Body of pancreas (tissue), 4 donors: ENCODE data around the gene ALG11. TPM values are rescaled to one million over a fixed set of nuclear protein-coding genes. Genes with fewer than 3 reads are reported as not detected.

ENCODE experiments used
- ATAC-seq: fragments of 150-250 bp; one replicate; pipeline ENCODE4 v1.9.1; 2016
- DNase-seq, 4 donors: peaks; one replicate each; pipeline ENCODE4 v3.0.0-alpha.2; 2019
- H3K27ac ChIP-seq, 4 donors: fragments of 200-600 bp; sonication (generic); 1 replicate in 3 of 4; 2 replicates in 1 of 4; pipeline versions ENCODE4 v1.5.1 to v1.6.1; 2016 to 2019; ENCODE audit warnings: mild to moderate bottlenecking in 1 of 4, mixed read lengths in 1 of 4, moderate library complexity in 1 of 4
- H3K27me3 ChIP-seq, 2 donors: fragments of 200-600 bp; sonication (generic); one replicate each; pipeline ENCODE4 v1.6.0; 2016; ENCODE audit warnings: mild to moderate bottlenecking in 1 of 2
- H3K36me3 ChIP-seq, 2 donors: fragments of 200-600 bp; sonication (generic); replicated peaks in 1 of 2; 2 replicates each; pipeline ENCODE4 v1.5.1; 2016; ENCODE audit warnings: low read depth in 2 of 2; ENCODE audit not compliant: insufficient read depth in 1 of 2
- H3K4me1 ChIP-seq: fragments of 200-600 bp; sonication (generic); one replicate; pipeline ENCODE4 v1.6.0; 2016
- H3K4me3 ChIP-seq, 2 donors: fragments of 200-600 bp; sonication (generic); 1 replicate in 1 of 2; 2 replicates in 1 of 2; pipeline ENCODE4 v1.5.1; 2016 to 2019
- H3K9me3 ChIP-seq, 3 donors: fragments of 200-600 bp; sonication (generic); 1 replicate in 2 of 3; 2 replicates in 1 of 3; pipeline ENCODE4 v1.5.1; 2016
- POLR2A ChIP-seq, 3 donors: fragments of 450-650 bp; IDR thresholded peaks; one replicate each; pipeline ENCODE4 v1.6.1; 2016; ENCODE audit warnings: antibody characterized with exemption in 3 of 3, mild to moderate bottlenecking in 2 of 3
- WGBS, 2 donors: methylation state at CpG; one replicate each; pipeline ENCODE4 v1.1.5; 2017; 5-methylcytosine and 5-hydroxymethylcytosine counted together
- intact Hi-C: fragments of 100-400 bp; cut with DNase I; formaldehyde crosslinking; loops from one replicate; pipeline ENCODE4 v1.15.1; 2023
- total RNA-seq, 2 donors: library from RNA; depleted of rRNA; stranded (reverse); fragments of >200 nt; gene quantifications; one replicate each; pipeline ENCODE4 v1.1.0, GENCODE V29; 2016
- TF ChIP-seq, protein P1 (sequence below), 7 experiments: fragments of 450-650 bp in 4 of 7; fragments of 200-600 bp in 3 of 7; sonication (generic) in 3 of 7; IDR thresholded peaks; one replicate each; pipeline ENCODE4 v1.5.1; 2016 to 2019; ENCODE audit warnings: antibody characterized with exemption in 7 of 7

The ALG11 gene
- total RNA-seq, 2 donors from 2014 or later, result 9.2 to 16.1 TPM

DNA sequence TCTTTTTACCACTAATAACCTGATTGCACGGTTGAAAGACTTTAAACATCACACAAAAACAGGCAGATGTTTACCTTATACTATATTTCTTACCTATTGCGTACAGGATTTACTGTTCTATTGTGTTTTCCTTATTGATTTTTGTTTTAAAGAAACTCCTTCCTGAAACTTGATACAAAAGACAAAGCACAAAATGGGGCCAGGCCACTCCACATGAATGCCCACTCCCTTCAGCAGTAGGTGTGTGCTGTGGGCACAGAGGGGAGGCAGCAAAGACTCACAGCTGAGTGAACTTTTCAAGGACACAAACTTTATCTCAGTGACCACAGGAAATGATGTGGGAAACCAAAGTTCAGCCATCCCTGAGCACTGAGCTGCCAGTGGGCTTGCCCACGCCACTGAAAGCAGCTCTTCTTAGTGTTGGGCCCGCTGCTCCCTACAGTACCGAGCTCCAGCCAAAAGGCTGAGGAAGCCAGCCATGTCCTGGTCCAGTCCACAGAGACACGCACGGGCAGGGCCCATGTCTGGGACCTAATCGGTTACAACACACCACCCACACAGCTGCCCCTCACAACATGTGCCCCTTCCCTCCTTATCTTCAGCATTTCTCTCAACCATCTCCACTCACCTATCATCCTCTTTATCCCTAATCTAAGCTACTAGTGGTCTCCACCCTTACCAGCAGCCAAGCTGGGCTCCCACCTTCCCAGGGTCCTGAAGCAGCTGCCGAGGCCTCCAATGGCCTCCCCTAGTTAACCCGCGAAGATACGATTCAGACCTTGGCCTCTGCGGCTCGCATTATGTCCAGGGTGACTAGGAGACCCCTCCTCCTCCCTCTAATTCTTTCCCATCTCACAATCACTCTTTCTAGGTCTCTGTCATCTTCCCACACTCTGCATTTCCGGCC, 40.4 kb upstream of the ALG11 start:
- ATAC-seq, result no peak

DNA sequence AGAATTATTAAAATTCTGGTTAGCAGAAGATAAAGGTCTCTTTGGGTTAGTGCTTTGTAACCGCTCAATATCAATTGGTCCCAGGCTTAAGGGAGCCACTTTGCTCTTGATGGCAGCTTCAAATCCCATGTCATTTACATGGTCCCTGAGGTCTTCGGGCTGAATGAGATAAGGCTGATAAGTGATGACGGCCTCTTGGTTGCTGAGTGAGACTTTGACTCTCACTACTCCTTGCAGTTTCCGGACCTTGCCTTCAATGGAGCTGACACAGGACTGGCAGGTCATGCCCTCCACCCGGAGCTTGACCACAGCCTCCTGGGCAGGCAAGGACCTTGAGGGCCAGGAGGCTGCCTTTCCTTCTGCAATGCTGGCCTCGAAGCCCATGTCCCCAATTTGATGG, 37.7 kb upstream of the ALG11 start:
- no peak overlapping the region for H3K27ac ChIP-seq
- no peaks in the 10 kb centered on the region for H3K4me1 ChIP-seq
- ATAC-seq (no peak), DNase-seq (no peak)
- WGBS, 2 donors, result 91 to 93% methylated on average over 6 of the region's 6 CpGs
- no peaks in the 10 kb centered on the region for H3K36me3 ChIP-seq
- no peak for TF ChIP-seq POLR2A (IDR thresholded peaks at IDR 0.05)
- TF ChIP-seq, protein P1, sequence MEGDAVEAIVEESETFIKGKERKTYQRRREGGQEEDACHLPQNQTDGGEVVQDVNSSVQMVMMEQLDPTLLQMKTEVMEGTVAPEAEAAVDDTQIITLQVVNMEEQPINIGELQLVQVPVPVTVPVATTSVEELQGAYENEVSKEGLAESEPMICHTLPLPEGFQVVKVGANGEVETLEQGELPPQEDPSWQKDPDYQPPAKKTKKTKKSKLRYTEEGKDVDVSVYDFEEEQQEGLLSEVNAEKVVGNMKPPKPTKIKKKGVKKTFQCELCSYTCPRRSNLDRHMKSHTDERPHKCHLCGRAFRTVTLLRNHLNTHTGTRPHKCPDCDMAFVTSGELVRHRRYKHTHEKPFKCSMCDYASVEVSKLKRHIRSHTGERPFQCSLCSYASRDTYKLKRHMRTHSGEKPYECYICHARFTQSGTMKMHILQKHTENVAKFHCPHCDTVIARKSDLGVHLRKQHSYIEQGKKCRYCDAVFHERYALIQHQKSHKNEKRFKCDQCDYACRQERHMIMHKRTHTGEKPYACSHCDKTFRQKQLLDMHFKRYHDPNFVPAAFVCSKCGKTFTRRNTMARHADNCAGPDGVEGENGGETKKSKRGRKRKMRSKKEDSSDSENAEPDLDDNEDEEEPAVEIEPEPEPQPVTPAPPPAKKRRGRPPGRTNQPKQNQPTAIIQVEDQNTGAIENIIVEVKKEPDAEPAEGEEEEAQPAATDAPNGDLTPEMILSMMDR (IDR thresholded peaks at IDR 0.05), result no peak
- H3K4me3 ChIP-seq, result no peak overlapping the region
- no peaks in the 10 kb centered on the region for H3K9me3 ChIP-seq
- intact Hi-C loops, result no loop called here
- no peaks in the 10 kb centered on the region for H3K27me3 ChIP-seq

More for the DNA sequence above, 40.4 kb upstream of the ALG11 start:
- Histone ChIP-seq H3K4me3 (no peak overlapping the region), H3K4me1 (no peaks in the 10 kb centered on the region), H3K9me3 (no peaks in the 10 kb centered on the region), H3K27ac (no peak overlapping the region), H3K27me3 (no peaks in the 10 kb centered on the region), H3K36me3 (no peaks in the 10 kb centered on the region)
- TF ChIP-seq, protein P1 (IDR thresholded peaks at IDR 0.05), result no peak
- TF ChIP-seq POLR2A (IDR thresholded peaks at IDR 0.05), result no peak
- no peak for DNase-seq
- intact Hi-C loops, result no loop called here
- WGBS, 2 donors, result 89 to 94% methylated on average over 15 of the region's 15 CpGs

DNA sequence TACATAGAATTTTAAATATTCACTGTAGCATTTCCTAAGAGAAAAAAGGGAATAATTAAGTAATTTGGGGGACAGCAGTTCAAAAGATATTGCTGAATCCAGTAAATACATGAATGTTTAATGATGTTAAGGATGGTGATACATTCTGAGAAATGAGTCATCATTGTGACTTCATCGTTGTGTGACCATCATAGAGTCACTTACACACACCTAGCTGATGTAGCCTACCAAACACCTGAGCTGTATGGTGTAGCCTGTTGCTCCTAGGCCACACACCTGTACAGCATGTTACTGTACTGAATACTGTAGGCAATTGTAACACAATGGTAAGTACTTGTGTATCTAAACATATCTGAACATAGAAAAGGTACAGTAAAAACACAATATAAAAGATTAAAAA, 35.8 kb upstream of the ALG11 start:
- DNase-seq (no peak), ATAC-seq (no peak)
- TF ChIP-seq POLR2A (IDR thresholded peaks at IDR 0.05), result no peak
- H3K27ac ChIP-seq, result no peak overlapping the region
- no peaks in the 10 kb centered on the region for H3K36me3 ChIP-seq
- WGBS, 2 donors, result 41 to 70% methylated on average over 1 of the region's 1 CpG
- intact Hi-C loops, result no loop called here
- H3K4me1 ChIP-seq, result no peaks in the 10 kb centered on the region
- H3K4me3 ChIP-seq, result no peak overlapping the region
- no peaks in the 10 kb centered on the region for H3K27me3 ChIP-seq
- no peaks in the 10 kb centered on the region for H3K9me3 ChIP-seq

DNA sequence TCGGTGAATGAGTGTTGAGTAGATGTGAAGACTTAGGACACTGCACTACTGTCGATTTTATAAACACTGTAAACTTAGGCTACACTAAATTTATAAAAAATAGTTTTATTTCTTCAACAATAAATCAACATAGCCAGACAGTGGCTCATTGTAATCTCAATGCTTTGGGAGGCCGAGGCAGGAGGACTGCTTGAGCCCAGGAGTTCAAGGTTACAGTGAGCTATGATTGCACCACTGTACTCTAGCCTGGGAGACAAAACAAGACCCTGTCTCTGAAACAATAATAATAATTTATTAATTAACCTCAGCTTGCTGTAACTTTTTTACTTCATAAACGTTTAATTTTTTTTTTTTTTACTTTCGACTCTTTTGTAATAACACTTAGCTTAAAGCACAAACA, 35.3 kb upstream of the ALG11 start:
- 86 to 87% methylated on average over 5 of the region's 5 CpGs for WGBS, 2 donors
- H3K36me3 ChIP-seq, result no peaks in the 10 kb centered on the region
- H3K9me3 ChIP-seq, result no peaks in the 10 kb centered on the region
- ATAC-seq (no peak), DNase-seq (no peak)
- H3K27me3 ChIP-seq, result no peaks in the 10 kb centered on the region
- no peak overlapping the region for H3K4me3 ChIP-seq
- H3K4me1 ChIP-seq, result no peaks in the 10 kb centered on the region
- intact Hi-C loops, result no loop called here
- H3K27ac ChIP-seq, result no peak overlapping the region
- TF ChIP-seq, protein P1 (IDR thresholded peaks at IDR 0.05), result no peak
- TF ChIP-seq POLR2A (IDR thresholded peaks at IDR 0.05), result no peak

DNA sequence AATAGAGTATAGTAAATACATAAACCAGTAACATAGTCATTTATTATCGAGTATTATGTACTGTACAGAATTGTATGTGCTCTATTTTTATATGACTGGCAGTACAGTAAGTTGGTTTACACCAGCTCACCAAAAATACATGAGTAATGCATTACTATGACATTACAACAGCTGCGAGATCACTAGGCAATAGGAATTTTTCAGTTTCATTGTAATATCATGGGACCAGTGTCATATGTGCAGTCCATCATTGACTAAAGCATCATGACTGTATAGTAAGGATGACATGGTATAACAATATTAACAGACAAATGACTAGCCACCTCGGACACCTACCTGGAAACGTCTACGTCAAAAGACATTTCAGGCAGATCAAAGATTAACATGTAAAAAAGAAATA, 34.6 kb upstream of the ALG11 start:
- WGBS, 2 donors, result 88 to 92% methylated on average over 5 of the region's 5 CpGs
- Histone ChIP-seq H3K36me3 (no peaks in the 10 kb centered on the region), H3K4me3 (no peak overlapping the region), H3K4me1 (no peaks in the 10 kb centered on the region), H3K27me3 (no peaks in the 10 kb centered on the region), H3K9me3 (no peaks in the 10 kb centered on the region), H3K27ac (no peak overlapping the region)
- DNase-seq (no peak), ATAC-seq (no peak)
- intact Hi-C loops, result no loop called here
- TF ChIP-seq POLR2A (IDR thresholded peaks at IDR 0.05), result no peak
- TF ChIP-seq, protein P1 (IDR thresholded peaks at IDR 0.05), result no peak
